Measurements from ENCODE around the gene HYAL2.

The HYAL2 gene

GRCh38 chr3:50268276-50268675 lies 54.3 kb downstream of the HYAL2 start:
- no peak overlapping the region for H3K27ac ChIP-seq
- no peak for DNase-seq
- H3K27me3 ChIP-seq (ENCODE audit: insufficient read depth, low read depth, severe bottlenecking): peaks cover 4% of the 10 kb centered on the region
- no peaks in the 10 kb centered on the region for H3K9me3 ChIP-seq (ENCODE audit: severe bottlenecking)
- no peak overlapping the region for H3K4me3 ChIP-seq (ENCODE audit: low read depth, low read length)
- no peaks in the 10 kb centered on the region for H3K36me3 ChIP-seq
- TF ChIP-seq CTCF (IDR thresholded peaks at IDR 0.05; ENCODE audit: low read depth, low read length): no peak

Data from WERI-Rb-1 (cell line).